ENCODE data around the gene PRKAA1.
"Not testable (repeated sequence)": the region's sequence is repeated elsewhere in the genome, so short reads cannot be mapped to it uniquely, and the experiment has no call there.

PRKAA1 gene

GRCh38 chr5:40825461-40826043 lies 27.4 kb upstream of the PRKAA1 start:
- DNase-seq, result not testable (repeated sequence)

DNA sequence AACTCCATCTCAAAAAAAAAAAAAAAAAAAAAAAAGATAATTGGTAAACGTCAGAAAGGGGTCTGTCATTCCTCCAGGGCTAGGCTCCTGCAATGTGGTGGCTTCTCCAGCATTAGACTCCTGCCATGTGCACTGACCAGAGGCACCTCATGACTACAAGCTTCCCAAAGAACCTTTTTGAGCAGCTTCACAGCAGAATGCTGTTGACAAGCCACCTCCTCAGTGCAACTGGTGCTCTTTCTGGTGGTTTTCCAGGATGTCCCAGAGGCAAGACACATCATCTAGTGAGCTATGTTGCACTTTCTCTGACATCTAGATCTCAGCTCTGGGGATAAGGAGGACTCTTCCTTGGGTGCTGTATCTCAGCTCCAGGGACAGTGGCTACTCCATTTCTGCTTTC lies 25.3 kb upstream of the PRKAA1 start:
- DNase-seq, result no peak

GRCh38 chr5:40813698-40814281 lies 15.6 kb upstream of the PRKAA1 start:
- no peak for DNase-seq

- no peak for DNase-seq
These were observed 14.0 kb upstream of the PRKAA1 start for GRCh38 chr5:40812125-40812524.

- no peak for DNase-seq
These were observed 3.8 kb upstream of the PRKAA1 start for GRCh38 chr5:40801771-40802562.

GRCh38 chr5:40799258-40799657 lies 1.1 kb upstream of the PRKAA1 start:
- DNase-seq, result no peak

GRCh38 chr5:40798801-40799210 lies 632 bp upstream of the PRKAA1 start:
- no peak for DNase-seq

DNA sequence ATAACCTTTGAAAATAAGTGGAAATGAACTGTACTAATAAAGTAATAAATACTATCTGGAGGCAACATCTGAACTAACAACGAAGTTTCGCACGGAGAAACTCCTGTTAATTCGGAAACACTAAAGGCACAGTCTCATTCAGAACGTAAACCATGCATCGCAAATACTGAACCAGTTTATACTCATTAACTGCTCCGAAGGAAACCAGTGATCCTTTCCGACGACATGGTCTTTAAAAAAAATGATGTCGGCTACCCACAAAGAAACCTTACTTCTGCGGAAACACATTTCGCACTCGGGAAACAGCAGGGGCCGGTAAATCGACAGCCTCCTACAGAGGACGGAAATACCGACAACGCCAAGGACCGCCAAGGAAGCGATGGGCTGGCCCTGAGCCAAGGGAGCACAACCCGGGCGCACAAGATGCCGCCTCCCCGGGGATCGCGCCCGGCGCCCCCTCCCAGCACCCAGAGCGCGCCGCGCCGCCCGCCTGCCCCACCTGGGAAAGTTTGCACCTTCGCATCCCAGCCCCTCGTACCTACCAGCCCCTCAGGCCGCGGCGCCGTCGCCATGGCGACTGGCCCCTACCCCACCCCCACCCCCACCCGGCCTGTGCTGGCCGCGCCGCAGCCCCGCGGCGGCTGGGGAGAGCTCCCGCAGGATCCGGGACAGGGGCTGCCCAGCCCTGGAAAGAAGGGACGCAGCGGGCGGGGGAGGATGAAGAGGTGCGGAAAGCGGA lies 732 bp downstream of the PRKAA1 start:
- DNase-seq, result peak; percentile 72

DNA sequence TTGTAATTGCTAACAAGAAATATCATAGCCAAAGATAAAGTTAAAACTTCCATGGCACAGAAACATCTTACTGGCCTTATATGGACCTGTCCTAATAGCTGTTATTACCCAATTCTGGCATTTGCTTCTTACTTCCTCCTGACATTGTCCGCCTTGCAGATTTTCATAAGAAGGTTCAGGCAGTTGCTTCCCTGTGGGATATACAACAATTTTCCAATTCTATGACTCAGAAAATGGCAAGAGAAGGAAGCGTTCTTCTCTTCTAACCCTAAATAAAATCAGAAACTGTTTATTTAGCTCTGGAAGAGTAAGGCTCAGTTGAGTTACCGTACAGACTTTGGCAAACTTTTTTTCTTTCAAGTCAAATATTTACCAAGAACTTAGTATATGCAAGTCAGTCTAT lies 1.7 kb downstream of the PRKAA1 start:
- DNase-seq, result no peak

- not testable (repeated sequence) for DNase-seq
These were observed 3.3 kb downstream of the PRKAA1 start for GRCh38 chr5:40794877-40795276.

GRCh38 chr5:40794340-40794739 lies 3.8 kb downstream of the PRKAA1 start:
- DNase-seq, result not testable (repeated sequence)

DNA sequence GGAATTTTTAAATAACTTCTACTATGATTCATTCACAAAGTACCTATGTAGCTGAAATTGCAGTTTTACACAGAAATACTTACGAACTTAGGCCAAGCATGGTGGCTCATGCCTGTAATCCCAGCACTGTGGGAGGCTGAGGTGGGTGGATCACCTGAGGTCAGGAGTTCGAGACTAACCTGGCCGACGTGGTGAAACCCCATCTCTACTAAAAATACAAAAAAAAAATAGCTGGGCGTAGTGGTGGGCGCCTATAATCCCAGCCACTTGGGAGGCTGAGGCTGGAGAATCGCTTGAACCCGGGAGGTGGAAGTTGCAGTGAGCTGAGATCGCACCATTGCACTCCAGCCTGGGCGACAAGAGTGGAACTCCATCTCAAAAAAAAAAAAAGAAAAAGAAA lies 5.5 kb downstream of the PRKAA1 start:
- DNase-seq, result not testable (repeated sequence)

GRCh38 chr5:40791715-40792139 lies 6.4 kb downstream of the PRKAA1 start:
- no peak for DNase-seq

GRCh38 chr5:40790947-40791593 lies 7.1 kb downstream of the PRKAA1 start:
- DNase-seq, result no peak

GRCh38 chr5:40788941-40789340 lies 9.2 kb downstream of the PRKAA1 start:
- not testable (repeated sequence) for DNase-seq

DNA sequence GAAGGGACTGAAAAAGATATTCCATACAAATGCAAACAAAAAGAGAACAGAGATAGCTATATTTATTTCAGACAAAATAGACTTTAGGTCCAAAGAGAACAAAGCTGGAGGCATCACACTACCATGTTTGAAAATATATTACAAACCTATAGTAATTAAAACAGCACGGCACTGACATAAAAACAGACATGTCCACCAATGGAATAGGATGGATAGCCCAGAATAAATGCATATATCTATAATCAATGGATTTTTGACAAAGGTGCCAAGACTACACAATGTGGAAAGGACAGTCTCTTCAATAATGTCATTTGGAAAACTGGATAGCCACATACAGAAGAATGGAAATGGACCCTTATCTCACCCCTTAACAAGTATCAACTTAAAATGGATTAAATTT lies 10.2 kb downstream of the PRKAA1 start:
- no peak for DNase-seq

DNA sequence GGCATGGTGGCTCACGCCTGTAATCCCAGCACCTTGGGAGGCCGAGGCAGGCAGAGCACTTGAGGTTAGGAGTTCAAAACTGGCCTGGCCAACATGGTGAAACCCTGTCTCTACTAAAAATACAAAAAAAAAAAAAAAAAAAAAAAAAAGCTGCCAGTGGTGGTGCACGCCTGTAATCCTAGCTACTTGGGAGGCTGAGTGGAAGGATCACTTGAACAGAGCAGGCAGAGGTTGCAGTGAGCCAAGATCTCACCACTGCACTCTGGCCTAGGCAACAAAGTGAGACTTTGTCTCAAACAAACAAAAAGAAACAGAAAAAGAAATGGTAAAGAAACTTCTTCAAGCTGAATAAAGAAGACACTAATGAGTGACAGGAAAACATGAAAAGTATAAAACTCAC lies 11.5 kb downstream of the PRKAA1 start:
- not testable (repeated sequence) for DNase-seq

GRCh38 chr5:40784916-40785315 lies 13.3 kb downstream of the PRKAA1 start:
- DNase-seq, result no peak

- no peak for DNase-seq
These were observed 14.0 kb downstream of the PRKAA1 start for GRCh38 chr5:40784027-40784653.

GRCh38 chr5:40781843-40782409 lies 16.2 kb downstream of the PRKAA1 start:
- no peak for DNase-seq

GRCh38 chr5:40780858-40781257 lies 17.3 kb downstream of the PRKAA1 start:
- no peak for DNase-seq

DNA sequence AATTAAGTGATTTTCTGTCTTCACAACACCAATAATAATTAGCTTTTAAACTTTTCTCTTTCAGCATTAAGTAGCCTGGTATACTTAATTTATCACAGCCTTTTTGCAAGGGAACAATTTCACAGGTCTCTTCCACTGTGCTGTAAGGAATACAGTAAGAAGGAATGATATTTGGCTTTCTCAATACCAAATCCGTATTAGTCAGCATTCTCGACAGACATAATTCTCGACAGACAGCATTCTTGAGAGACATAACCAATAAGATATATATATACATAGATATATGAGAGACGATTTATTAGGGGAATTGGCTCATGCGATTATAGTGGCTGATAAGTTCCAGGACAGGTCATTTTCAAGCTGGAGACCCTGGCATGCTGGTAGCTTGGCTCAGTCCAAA lies 18.0 kb downstream of the PRKAA1 start:
- no peak for DNase-seq

All from SHP77 treated with DMSO at 0.1 percent for 48 hours (cell line).